ENCODE results near the gene MAGOH.
"Not testable (repeated sequence)": the region's sequence is repeated elsewhere in the genome, so short reads cannot be mapped to it uniquely, and the experiment has no call there.

MAGOH gene

GRCh38 chr1:53238197-53239155 lies at the start of gene MAGOH:
TSS of gene MAGOH (minus strand) at chr1:53238518. CDS start at chr1:53238448, 70 bp downstream.
- TF ChIP-seq CTCF (IDR thresholded peaks at IDR 0.05; ENCODE audit: low read length, missing control alignments) = no peak
- DNase-seq (ENCODE audit: low read depth) = peak; percentile 97
- peak within 1 kb of the TSS; percentile 88 for H3K4me3 ChIP-seq (replicated peaks; ENCODE audit: low read depth, low read length)

DNA sequence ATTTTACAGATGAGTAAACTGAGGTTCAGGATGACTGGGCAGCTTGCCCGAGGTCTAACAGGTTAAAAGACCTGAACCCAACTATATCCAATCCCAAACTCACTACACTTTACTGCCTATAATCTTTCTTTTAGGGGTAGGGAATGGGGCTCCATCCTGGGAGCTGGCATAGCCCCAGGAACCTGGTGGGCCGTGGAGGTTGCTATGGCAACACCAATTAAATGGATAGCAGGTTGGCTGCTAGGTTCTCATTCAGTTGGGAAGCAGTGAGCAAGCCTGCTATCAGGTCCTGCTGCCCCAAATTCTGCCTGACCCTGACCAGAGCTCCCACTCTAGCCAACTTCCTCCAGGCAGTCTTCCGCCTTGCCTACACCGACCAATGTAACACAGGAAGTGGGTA lies 48.6 kb upstream of the MAGOH start:
- TF ChIP-seq CTCF (IDR thresholded peaks at IDR 0.05; ENCODE audit: low read length, missing control alignments) = no peak
- DNase-seq (ENCODE audit: low read depth) = no peak

GRCh38 chr1:53285969-53286760 lies 47.8 kb upstream of the MAGOH start:
- no peak for DNase-seq (ENCODE audit: low read depth)
- no peak for TF ChIP-seq CTCF (IDR thresholded peaks at IDR 0.05; ENCODE audit: low read length, missing control alignments)
- H3K4me3 ChIP-seq (replicated peaks; ENCODE audit: low read depth, low read length) = no peak overlapping the region

More for the DNA sequence above, 48.6 kb upstream of the MAGOH start:
- H3K4me3 ChIP-seq (replicated peaks; ENCODE audit: low read depth, low read length) = no peak overlapping the region

GRCh38 chr1:53285546-53285945 lies 47.2 kb upstream of the MAGOH start:
- no peak for DNase-seq (ENCODE audit: low read depth)
- no peak overlapping the region for H3K4me3 ChIP-seq (replicated peaks; ENCODE audit: low read depth, low read length)
- no peak for TF ChIP-seq CTCF (IDR thresholded peaks at IDR 0.05; ENCODE audit: low read length, missing control alignments)

DNA sequence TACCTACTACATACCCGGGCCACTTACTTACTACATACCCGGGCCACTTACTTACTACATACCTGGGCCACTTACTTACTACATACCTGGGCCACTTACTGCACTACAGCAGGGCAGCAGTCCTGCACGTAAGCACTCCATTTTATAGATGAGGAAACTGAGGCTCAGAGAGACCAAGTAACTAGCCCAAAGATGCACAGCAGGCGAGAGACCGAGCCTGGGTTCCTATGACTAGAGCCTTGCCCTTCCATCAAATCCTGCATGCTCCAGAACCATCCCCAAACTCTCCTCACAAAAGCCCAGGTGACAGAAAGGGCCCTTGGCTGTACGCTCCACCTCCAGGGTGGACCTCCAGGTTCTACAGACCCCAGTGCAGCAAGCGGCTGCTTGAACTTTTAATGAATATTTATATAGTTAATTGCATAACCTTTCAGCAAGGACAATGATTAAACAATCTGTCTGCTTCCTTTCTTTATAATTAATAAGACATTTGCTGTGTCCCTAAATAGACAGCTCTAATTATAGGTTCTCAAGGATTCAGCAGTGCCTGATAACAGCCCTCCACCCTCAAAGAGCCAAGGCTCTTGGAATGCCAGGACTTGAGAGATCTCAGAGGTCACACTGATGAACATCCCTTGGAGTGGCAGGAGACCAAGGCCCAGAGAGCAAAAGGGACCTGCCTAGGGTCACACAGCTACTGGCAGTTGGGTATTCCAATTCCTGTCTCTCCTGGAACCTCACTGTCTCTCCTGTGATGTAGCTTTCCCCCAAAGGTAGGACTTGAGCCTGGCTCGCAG lies 46.1 kb upstream of the MAGOH start:
- no peak for TF ChIP-seq CTCF (IDR thresholded peaks at IDR 0.05; ENCODE audit: low read length, missing control alignments)
- H3K4me3 ChIP-seq (replicated peaks; ENCODE audit: low read depth, low read length) = no peak overlapping the region
- DNase-seq (ENCODE audit: low read depth) = no peak

GRCh38 chr1:53283156-53283555 lies 44.8 kb upstream of the MAGOH start:
- DNase-seq (ENCODE audit: low read depth); H3K4me3 ChIP-seq (replicated peaks; ENCODE audit: low read depth, low read length): not testable (repeated sequence)
